ENCODE measurements around the gene MEGF9. TPM values are rescaled to one million over a fixed set of nuclear protein-coding genes. Genes with fewer than 3 reads are reported as not detected.

Gene MEGF9
- total and polyA plus RNA-seq, 2 of the 13 experiments (the other 11 are each of a cell fraction or from before 2014, with no cell fraction given): 3.1 to 3.3 TPM

DNA sequence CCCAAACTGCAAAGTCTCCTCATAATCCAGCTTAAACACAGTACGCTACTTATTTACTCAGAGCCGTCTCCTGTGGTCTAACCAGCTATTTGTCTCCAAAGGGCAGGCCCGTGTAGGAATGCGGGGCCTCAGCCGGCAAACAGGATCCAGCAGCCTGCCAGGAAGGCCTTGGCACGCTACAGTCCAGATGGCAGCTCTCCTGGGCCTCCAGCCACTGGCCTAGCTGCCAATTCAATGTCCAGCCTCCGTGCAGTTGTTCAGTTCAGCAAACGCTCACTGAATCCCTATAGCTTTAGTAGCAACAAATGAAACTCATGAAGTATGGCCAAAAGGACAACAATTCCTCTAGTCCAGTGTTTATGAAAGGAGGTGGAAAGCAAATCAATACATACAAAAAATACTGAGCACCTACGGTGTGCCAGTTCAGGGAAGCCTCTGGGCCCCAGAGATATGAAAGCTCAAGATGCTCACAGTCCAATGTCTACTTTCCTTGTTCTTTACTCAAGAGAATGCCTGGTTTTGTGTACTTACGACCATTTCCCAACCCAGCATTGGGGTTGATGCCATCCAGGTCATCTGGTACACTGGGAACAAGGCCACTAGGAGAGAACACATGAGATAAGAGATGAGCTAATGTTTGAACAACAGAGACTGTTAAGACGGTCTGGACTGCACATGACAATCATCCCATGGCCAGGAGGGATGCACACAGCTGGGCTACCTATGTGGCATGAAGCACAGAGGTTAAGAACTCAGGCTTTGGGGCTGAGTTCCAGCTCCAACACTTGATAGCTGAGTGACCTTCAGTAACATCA is 142.6 kb downstream of the MEGF9 start (continued):
- TF ChIP-seq, protein P1, sequence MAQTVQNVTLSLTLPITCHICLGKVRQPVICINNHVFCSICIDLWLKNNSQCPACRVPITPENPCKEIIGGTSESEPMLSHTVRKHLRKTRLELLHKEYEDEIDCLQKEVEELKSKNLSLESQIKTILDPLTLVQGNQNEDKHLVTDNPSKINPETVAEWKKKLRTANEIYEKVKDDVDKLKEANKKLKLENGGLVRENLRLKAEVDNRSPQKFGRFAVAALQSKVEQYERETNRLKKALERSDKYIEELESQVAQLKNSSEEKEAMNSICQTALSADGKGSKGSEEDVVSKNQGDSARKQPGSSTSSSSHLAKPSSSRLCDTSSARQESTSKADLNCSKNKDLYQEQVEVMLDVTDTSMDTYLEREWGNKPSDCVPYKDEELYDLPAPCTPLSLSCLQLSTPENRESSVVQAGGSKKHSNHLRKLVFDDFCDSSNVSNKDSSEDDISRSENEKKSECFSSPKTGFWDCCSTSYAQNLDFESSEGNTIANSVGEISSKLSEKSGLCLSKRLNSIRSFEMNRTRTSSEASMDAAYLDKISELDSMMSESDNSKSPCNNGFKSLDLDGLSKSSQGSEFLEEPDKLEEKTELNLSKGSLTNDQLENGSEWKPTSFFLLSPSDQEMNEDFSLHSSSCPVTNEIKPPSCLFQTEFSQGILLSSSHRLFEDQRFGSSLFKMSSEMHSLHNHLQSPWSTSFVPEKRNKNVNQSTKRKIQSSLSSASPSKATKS (CRISPR knock-in tag; IDR thresholded peaks at IDR 0.05): no peak
- no peak for TF ChIP-seq SCMH1 (CRISPR knock-in tag; IDR thresholded peaks at IDR 0.05; ENCODE audit: borderline replicate concordance)
- peak; percentile 58; the same call in 1 of the 2 replicates for TF ChIP-seq FOXP1 (IDR thresholded peaks at IDR 0.05)
- peak; percentile 94 for TF ChIP-seq FOXP1 (CRISPR knock-in tag; IDR thresholded peaks at IDR 0.05)
- no peak for TF ChIP-seq HOXA9 (CRISPR knock-in tag; IDR thresholded peaks at IDR 0.05; ENCODE audit: borderline replicate concordance)
- no peak for TF ChIP-seq POLR2G (IDR thresholded peaks at IDR 0.05; ENCODE audit: low read depth, low read length)
- TF ChIP-seq ZNF224 (CRISPR knock-in tag; IDR thresholded peaks at IDR 0.05): peak; percentile 64; the same call in 1 of the 2 replicates
- TF ChIP-seq, protein P2, sequence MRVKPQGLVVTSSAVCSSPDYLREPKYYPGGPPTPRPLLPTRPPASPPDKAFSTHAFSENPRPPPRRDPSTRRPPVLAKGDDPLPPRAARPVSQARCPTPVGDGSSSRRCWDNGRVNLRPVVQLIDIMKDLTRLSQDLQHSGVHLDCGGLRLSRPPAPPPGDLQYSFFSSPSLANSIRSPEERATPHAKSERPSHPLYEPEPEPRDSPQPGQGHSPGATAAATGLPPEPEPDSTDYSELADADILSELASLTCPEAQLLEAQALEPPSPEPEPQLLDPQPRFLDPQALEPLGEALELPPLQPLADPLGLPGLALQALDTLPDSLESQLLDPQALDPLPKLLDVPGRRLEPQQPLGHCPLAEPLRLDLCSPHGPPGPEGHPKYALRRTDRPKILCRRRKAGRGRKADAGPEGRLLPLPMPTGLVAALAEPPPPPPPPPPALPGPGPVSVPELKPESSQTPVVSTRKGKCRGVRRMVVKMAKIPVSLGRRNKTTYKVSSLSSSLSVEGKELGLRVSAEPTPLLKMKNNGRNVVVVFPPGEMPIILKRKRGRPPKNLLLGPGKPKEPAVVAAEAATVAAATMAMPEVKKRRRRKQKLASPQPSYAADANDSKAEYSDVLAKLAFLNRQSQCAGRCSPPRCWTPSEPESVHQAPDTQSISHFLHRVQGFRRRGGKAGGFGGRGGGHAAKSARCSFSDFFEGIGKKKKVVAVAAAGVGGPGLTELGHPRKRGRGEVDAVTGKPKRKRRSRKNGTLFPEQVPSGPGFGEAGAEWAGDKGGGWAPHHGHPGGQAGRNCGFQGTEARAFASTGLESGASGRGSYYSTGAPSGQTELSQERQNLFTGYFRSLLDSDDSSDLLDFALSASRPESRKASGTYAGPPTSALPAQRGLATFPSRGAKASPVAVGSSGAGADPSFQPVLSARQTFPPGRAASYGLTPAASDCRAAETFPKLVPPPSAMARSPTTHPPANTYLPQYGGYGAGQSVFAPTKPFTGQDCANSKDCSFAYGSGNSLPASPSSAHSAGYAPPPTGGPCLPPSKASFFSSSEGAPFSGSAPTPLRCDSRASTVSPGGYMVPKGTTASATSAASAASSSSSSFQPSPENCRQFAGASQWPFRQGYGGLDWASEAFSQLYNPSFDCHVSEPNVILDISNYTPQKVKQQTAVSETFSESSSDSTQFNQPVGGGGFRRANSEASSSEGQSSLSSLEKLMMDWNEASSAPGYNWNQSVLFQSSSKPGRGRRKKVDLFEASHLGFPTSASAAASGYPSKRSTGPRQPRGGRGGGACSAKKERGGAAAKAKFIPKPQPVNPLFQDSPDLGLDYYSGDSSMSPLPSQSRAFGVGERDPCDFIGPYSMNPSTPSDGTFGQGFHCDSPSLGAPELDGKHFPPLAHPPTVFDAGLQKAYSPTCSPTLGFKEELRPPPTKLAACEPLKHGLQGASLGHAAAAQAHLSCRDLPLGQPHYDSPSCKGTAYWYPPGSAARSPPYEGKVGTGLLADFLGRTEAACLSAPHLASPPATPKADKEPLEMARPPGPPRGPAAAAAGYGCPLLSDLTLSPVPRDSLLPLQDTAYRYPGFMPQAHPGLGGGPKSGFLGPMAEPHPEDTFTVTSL (CRISPR knock-in tag; IDR thresholded peaks at IDR 0.05; ENCODE audit: borderline replicate concordance): peak; percentile 82; the same call in 1 of the 2 replicates
- TF ChIP-seq, protein P3, sequence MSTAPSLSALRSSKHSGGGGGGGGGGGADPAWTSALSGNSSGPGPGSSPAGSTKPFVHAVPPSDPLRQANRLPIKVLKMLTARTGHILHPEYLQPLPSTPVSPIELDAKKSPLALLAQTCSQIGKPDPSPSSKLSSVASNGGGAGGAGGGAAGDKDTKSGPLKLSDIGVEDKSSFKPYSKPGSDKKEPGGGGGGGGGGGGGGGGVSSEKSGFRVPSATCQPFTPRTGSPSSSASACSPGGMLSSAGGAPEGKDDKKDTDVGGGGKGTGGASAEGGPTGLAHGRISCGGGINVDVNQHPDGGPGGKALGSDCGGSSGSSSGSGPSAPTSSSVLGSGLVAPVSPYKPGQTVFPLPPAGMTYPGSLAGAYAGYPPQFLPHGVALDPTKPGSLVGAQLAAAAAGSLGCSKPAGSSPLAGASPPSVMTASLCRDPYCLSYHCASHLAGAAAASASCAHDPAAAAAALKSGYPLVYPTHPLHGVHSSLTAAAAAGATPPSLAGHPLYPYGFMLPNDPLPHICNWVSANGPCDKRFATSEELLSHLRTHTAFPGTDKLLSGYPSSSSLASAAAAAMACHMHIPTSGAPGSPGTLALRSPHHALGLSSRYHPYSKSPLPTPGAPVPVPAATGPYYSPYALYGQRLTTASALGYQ (CRISPR knock-in tag; IDR thresholded peaks at IDR 0.05): 0 out of 2 replicates have a peak, but pooled peaks have one; percentile 47
- peak; percentile 98 for TF ChIP-seq ASH2L (IDR thresholded peaks at IDR 0.05; ENCODE audit: insufficient read length, low read depth, low read length)
- no peak for TF ChIP-seq ZNF782 (CRISPR knock-in tag; IDR thresholded peaks at IDR 0.05; ENCODE audit: borderline replicate concordance)
- TF ChIP-seq GABPA (IDR thresholded peaks at IDR 0.05; ENCODE audit: low read depth, low read length): no peak
- no peak for TF ChIP-seq GABPA (CRISPR knock-in tag; IDR thresholded peaks at IDR 0.05; ENCODE audit: low read depth)
- TF ChIP-seq, protein P4, sequence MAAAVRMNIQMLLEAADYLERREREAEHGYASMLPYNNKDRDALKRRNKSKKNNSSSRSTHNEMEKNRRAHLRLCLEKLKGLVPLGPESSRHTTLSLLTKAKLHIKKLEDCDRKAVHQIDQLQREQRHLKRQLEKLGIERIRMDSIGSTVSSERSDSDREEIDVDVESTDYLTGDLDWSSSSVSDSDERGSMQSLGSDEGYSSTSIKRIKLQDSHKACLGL (CRISPR knock-in tag; IDR thresholded peaks at IDR 0.05): no peak
- TF ChIP-seq KLF9 (CRISPR knock-in tag; IDR thresholded peaks at IDR 0.05; ENCODE audit: low read depth): no peak
- peak; percentile 27 for TF ChIP-seq ZNF317 (CRISPR knock-in tag; IDR thresholded peaks at IDR 0.05)
- no peak for TF ChIP-seq PCBP1 (IDR thresholded peaks at IDR 0.05; ENCODE audit: borderline replicate concordance, low read depth, low read length)
- TF ChIP-seq MEIS1 (CRISPR knock-in tag; IDR thresholded peaks at IDR 0.05; ENCODE audit: borderline replicate concordance): peak; percentile 74; the same call in 1 of the 2 replicates
